ENCODE measurements around the gene GALNT16.

The GALNT16 gene

GRCh38 chr14:69335371-69335771 lies 75.4 kb downstream of the GALNT16 start:
- no peak for DNase-seq (ENCODE audit: low read depth in 2 of 2)

- no peak for DNase-seq (ENCODE audit: low read depth in 2 of 2)
Observed at GRCh38 chr14:69337984-69338383, 78.0 kb downstream of the GALNT16 start.

- no peak for DNase-seq (ENCODE audit: low read depth in 2 of 2)
Observed at GRCh38 chr14:69339426-69339825, 79.5 kb downstream of the GALNT16 start.

- no peak for DNase-seq (ENCODE audit: low read depth in 2 of 2)
Observed at GRCh38 chr14:69342928-69343525, 83.1 kb downstream of the GALNT16 start.

GRCh38 chr14:69344171-69344570 lies 84.2 kb downstream of the GALNT16 start:
- no peak for DNase-seq (ENCODE audit: low read depth in 2 of 2)

GRCh38 chr14:69345402-69345801 lies 85.4 kb downstream of the GALNT16 start:
- no peak for DNase-seq (ENCODE audit: low read depth in 2 of 2)

- DNase-seq (ENCODE audit: low read depth in 2 of 2) = no peak
Observed at GRCh38 chr14:69346710-69347109, 86.8 kb downstream of the GALNT16 start.

- DNase-seq (ENCODE audit: low read depth in 2 of 2) = no peak
Observed at GRCh38 chr14:69349091-69349777, 89.3 kb downstream of the GALNT16 start.

- no peak for DNase-seq (ENCODE audit: low read depth in 2 of 2)
Observed at GRCh38 chr14:69350892-69351291, 90.9 kb downstream of the GALNT16 start.

- DNase-seq (ENCODE audit: low read depth in 2 of 2) = no peak
Observed at GRCh38 chr14:69351385-69351784, 91.4 kb downstream of the GALNT16 start.

- no peak for DNase-seq (ENCODE audit: low read depth in 2 of 2)
Observed at GRCh38 chr14:69351911-69352310, 92.0 kb downstream of the GALNT16 start.

- DNase-seq (ENCODE audit: low read depth in 2 of 2) = no peak
Observed at GRCh38 chr14:69353168-69353567, 93.2 kb downstream of the GALNT16 start.

GRCh38 chr14:69354383-69355153 lies 94.6 kb downstream of the GALNT16 start:
- no peak for DNase-seq (ENCODE audit: low read depth in 2 of 2)

GRCh38 chr14:69355154-69355597 lies 95.2 kb downstream of the GALNT16 start:
- DNase-seq (ENCODE audit: low read depth in 2 of 2) = no peak

GRCh38 chr14:69355607-69356281 lies 95.8 kb downstream of the GALNT16 start:
- DNase-seq (ENCODE audit: low read depth in 2 of 2) = peak in 1 of 2 experiments; percentile 12

GRCh38 chr14:69356903-69357543 lies 97.1 kb downstream of the GALNT16 start:
- no peak for DNase-seq (ENCODE audit: low read depth in 2 of 2)

- no peak for DNase-seq (ENCODE audit: low read depth in 2 of 2)
Observed at GRCh38 chr14:69357544-69358200, 97.7 kb downstream of the GALNT16 start.

GRCh38 chr14:69358233-69358963 lies 98.4 kb downstream of the GALNT16 start:
- no peak for DNase-seq (ENCODE audit: low read depth in 2 of 2)

- no peak for DNase-seq (ENCODE audit: low read depth in 2 of 2)
Observed at GRCh38 chr14:69358966-69359365, 99.0 kb downstream of the GALNT16 start.

GRCh38 chr14:69360438-69361108 lies 100.6 kb downstream of the GALNT16 start:
- no peak for DNase-seq (ENCODE audit: low read depth in 2 of 2)
